ENCODE results near the gene FGG.
"Not testable (repeated sequence)": the region's sequence is repeated elsewhere in the genome, so short reads cannot be mapped to it uniquely, and the experiment has no call there.

Gene FGG

GRCh38 chr4:154597798-154598774 lies 14.4 kb downstream of the FGG start:
- Mint-ChIP-seq H3K27me3 (peaks cover 28% of the 10 kb centered on the region), H3K9me3 (no peaks in the 10 kb centered on the region), H3K27ac (no peak overlapping the region), H3K4me1 (no peaks in the 10 kb centered on the region), H3K36me3 (no peaks in the 10 kb centered on the region), H3K4me3 (no peak overlapping the region)
- ATAC-seq = no peak

- not testable (repeated sequence) for H3K4me3 Mint-ChIP-seq, H3K9me3 Mint-ChIP-seq, H3K27ac Mint-ChIP-seq, H3K36me3 Mint-ChIP-seq, ATAC-seq, H3K4me1 Mint-ChIP-seq
- peaks cover 20% of the 10 kb centered on the region for H3K27me3 Mint-ChIP-seq
Observed at GRCh38 chr4:154597281-154597680, 15.2 kb downstream of the FGG start.

- Mint-ChIP-seq H3K4me1 (no peaks in the 10 kb centered on the region), H3K27me3 (peaks cover 13% of the 10 kb centered on the region), H3K4me3 (no peak overlapping the region), H3K36me3 (no peaks in the 10 kb centered on the region), H3K27ac (no peak overlapping the region), H3K9me3 (no peaks in the 10 kb centered on the region)
- ATAC-seq = no peak
Observed at GRCh38 chr4:154595807-154596206, 16.6 kb downstream of the FGG start.

GRCh38 chr4:154594343-154594742 lies 18.1 kb downstream of the FGG start:
- not testable (repeated sequence) for H3K4me3 Mint-ChIP-seq, H3K36me3 Mint-ChIP-seq, H3K4me1 Mint-ChIP-seq, ATAC-seq, H3K9me3 Mint-ChIP-seq, H3K27ac Mint-ChIP-seq
- peaks cover 14% of the 10 kb centered on the region for H3K27me3 Mint-ChIP-seq

GRCh38 chr4:154593868-154594267 lies 18.6 kb downstream of the FGG start:
- Mint-ChIP-seq H3K36me3 (no peaks in the 10 kb centered on the region), H3K27ac (no peak overlapping the region), H3K4me1 (no peaks in the 10 kb centered on the region), H3K9me3 (no peaks in the 10 kb centered on the region), H3K27me3 (peaks cover 18% of the 10 kb centered on the region), H3K4me3 (no peak overlapping the region)
- no peak for ATAC-seq

GRCh38 chr4:154591890-154592289 lies 20.6 kb downstream of the FGG start:
- Mint-ChIP-seq H3K9me3 (no peaks in the 10 kb centered on the region), H3K4me3 (no peak overlapping the region), H3K4me1 (no peaks in the 10 kb centered on the region), H3K27me3 (peaks cover 26% of the 10 kb centered on the region), H3K27ac (no peak overlapping the region), H3K36me3 (no peaks in the 10 kb centered on the region)
- no peak for ATAC-seq

- no peaks in the 10 kb centered on the region for H3K9me3 Mint-ChIP-seq
- peaks cover 40% of the 10 kb centered on the region for H3K27me3 Mint-ChIP-seq
Observed at GRCh38 chr4:154590329-154591006, 22.0 kb downstream of the FGG start, which contains the start of gene FGA. Gene FGA, minus strand, starts transcription at chr4:154590742. Its CDS starts 55 bp downstream, at chr4:154590687.

GRCh38 chr4:154589296-154590197 lies 22.9 kb downstream of the FGG start:
- no peaks in the 10 kb centered on the region for H3K9me3 Mint-ChIP-seq
- no peak overlapping the region for H3K27ac Mint-ChIP-seq
- peaks cover 40% of the 10 kb centered on the region for H3K27me3 Mint-ChIP-seq
- H3K36me3 Mint-ChIP-seq = no peaks in the 10 kb centered on the region
- no peaks in the 10 kb centered on the region for H3K4me1 Mint-ChIP-seq
- ATAC-seq = no peak
- no peak overlapping the region for H3K4me3 Mint-ChIP-seq

More at GRCh38 chr4:154590329-154591006, 22.0 kb downstream of the FGG start, which contains the start of gene FGA:
- Mint-ChIP-seq H3K4me3 (no peak within 1 kb of the TSS), H3K4me1 (no peaks in the 10 kb centered on the region), H3K27ac (no peak within 1 kb of the TSS), H3K36me3 (no peaks in the 10 kb centered on the region)
- no peak for ATAC-seq

- Mint-ChIP-seq H3K27ac (no peak overlapping the region), H3K4me1 (no peaks in the 10 kb centered on the region), H3K36me3 (no peaks in the 10 kb centered on the region), H3K4me3 (no peak overlapping the region), H3K9me3 (no peaks in the 10 kb centered on the region), H3K27me3 (peaks cover 40% of the 10 kb centered on the region)
- ATAC-seq = no peak
Observed at GRCh38 chr4:154588198-154588597, 24.3 kb downstream of the FGG start.

- Mint-ChIP-seq H3K36me3 (no peaks in the 10 kb centered on the region), H3K4me1 (no peaks in the 10 kb centered on the region), H3K9me3 (no peaks in the 10 kb centered on the region), H3K27ac (no peak overlapping the region), H3K27me3 (peaks cover 40% of the 10 kb centered on the region), H3K4me3 (no peak overlapping the region)
- ATAC-seq = no peak
Observed at GRCh38 chr4:154586296-154587033, 26.0 kb downstream of the FGG start.

- Mint-ChIP-seq H3K4me3 (no peak overlapping the region), H3K4me1 (no peaks in the 10 kb centered on the region), H3K27ac (no peak overlapping the region), H3K36me3 (no peaks in the 10 kb centered on the region), H3K9me3 (no peaks in the 10 kb centered on the region), H3K27me3 (peaks cover 37% of the 10 kb centered on the region)
- ATAC-seq = no peak
Observed at GRCh38 chr4:154585369-154586018, 27.0 kb downstream of the FGG start.

GRCh38 chr4:154584259-154584658 lies 28.2 kb downstream of the FGG start:
- no peak for ATAC-seq
- peaks cover 29% of the 10 kb centered on the region for H3K27me3 Mint-ChIP-seq
- H3K9me3 Mint-ChIP-seq = no peaks in the 10 kb centered on the region
- no peaks in the 10 kb centered on the region for H3K4me1 Mint-ChIP-seq
- H3K4me3 Mint-ChIP-seq = no peak overlapping the region
- H3K27ac Mint-ChIP-seq = no peak overlapping the region
- no peaks in the 10 kb centered on the region for H3K36me3 Mint-ChIP-seq

GRCh38 chr4:154583677-154584076 lies 28.8 kb downstream of the FGG start:
- no peak overlapping the region for H3K27ac Mint-ChIP-seq

GRCh38 chr4:154583230-154583629 lies 29.2 kb downstream of the FGG start:
- no peaks in the 10 kb centered on the region for H3K36me3 Mint-ChIP-seq
- H3K9me3 Mint-ChIP-seq = no peaks in the 10 kb centered on the region
- no peak for ATAC-seq
- no peaks in the 10 kb centered on the region for H3K4me1 Mint-ChIP-seq
- H3K4me3 Mint-ChIP-seq = no peak overlapping the region
- no peak overlapping the region for H3K27ac Mint-ChIP-seq
- H3K27me3 Mint-ChIP-seq = peaks cover 30% of the 10 kb centered on the region

More at GRCh38 chr4:154583677-154584076, 28.8 kb downstream of the FGG start:
- ATAC-seq = no peak
- H3K9me3 Mint-ChIP-seq = no peaks in the 10 kb centered on the region
- H3K4me1 Mint-ChIP-seq = no peaks in the 10 kb centered on the region
- H3K27me3 Mint-ChIP-seq = peaks cover 30% of the 10 kb centered on the region
- H3K4me3 Mint-ChIP-seq = no peak overlapping the region
- no peaks in the 10 kb centered on the region for H3K36me3 Mint-ChIP-seq

All from stimulated activated memory B cell treated with anti-CD40 and anti-IgM and Interleukin-4, amounts not matched to agents 10 μg/mL and 1 μg/mL and 100 μg/mL, for 72 hours (primary cell).